Measurements from ENCODE around the gene ITGA1.

ITGA1 gene

DNA sequence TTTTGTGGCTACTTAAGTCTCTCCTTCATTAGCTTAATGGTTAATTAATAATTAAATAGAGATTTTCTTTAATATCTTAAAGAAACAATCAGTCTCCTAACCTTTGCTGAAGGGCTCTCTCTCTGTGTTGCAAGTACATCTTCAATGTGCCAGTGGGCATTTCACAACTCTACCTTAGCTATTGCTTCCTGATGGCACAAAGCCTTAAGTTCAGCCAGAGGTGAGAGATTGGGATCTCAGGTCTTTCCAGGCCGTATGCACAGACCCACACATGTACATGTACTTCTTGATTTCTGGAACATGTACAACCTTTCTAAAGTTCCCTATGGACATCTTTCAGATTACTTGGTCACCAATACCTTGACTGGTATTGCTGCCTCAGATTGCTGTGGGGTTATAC lies 8.9 kb upstream of the ITGA1 start:
- DNase-seq: no peak
- Mint-ChIP-seq H3K36me3 (ENCODE audit: insufficient read depth) (no peaks in the 10 kb centered on the region), H3K4me3 (no peak overlapping the region), H3K9me3 (peaks cover 0 to 8% of the 10 kb centered on the region in 2 donors), H3K4me1 (ENCODE audit: low read depth in 2 of 2) (peaks cover 17 to 22% of the 10 kb centered on the region in 2 donors), H3K27ac (no peak overlapping the region), H3K27me3 (no peaks in the 10 kb centered on the region)
- no peak for ATAC-seq (replicated peaks)

DNA sequence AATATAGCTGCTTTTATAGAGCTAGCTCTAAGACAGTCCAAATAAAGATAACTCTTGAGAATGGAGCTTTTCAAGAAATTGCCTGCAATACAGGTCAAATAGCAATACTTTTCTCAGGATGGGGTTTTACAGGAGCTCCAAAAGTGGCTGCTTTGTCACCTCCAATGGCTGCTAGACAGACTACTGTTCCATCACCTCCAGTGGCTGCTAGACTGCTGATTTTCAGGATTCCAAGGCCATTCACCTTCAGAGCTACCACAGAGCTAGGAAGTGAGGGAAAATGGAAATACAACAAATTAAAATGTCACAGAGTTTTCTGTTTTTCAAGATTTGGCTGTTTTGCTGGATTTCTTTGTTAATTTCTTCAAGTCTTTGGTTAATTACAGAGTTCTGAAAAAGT lies 8.5 kb upstream of the ITGA1 start:
- no peaks in the 10 kb centered on the region for H3K36me3 Mint-ChIP-seq (ENCODE audit: insufficient read depth)
- H3K9me3 Mint-ChIP-seq: peaks cover 0 to 8% of the 10 kb centered on the region in 2 donors
- H3K4me1 Mint-ChIP-seq (ENCODE audit: low read depth in 2 of 2): peaks cover 13 to 18% of the 10 kb centered on the region in 2 donors
- H3K27ac Mint-ChIP-seq: no peak overlapping the region
- no peak overlapping the region for H3K4me3 Mint-ChIP-seq
- H3K27me3 Mint-ChIP-seq: no peaks in the 10 kb centered on the region
- no peak for ATAC-seq (replicated peaks)
- DNase-seq: no peak

DNA sequence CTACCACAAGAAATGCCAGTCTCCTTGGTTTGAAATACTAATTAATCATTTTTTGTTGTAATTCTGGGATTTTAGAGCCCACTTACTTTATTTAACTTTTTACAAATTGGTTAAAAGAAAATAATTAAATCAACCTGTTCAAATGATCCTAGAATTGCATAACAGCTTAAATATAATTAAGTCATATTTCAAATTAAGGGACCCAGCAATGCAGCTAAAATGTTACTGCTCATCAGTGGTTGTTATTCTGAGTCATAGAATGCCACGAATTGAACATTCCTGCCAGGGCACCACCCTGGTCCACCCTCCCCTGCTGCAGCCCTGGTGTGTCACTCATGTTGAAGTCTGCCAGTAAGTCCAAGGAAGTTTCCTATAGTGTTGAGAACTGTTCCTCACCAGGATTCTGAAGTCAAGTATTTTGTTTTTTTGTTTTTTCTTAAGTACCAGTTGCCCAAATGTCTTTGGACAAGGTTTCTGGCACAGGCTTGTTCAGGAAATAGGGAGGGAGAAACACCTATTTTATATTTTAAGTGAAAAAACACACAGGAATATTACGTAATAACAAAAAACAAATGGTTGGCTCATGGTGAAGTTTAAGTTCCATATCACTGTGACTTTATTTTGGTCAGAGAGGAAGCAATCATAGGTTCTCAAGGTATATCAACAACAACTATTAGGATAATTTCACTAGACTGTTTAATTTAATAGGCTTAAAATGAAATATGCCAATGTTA lies 4.3 kb upstream of the ITGA1 start:
- Mint-ChIP-seq H3K9me3 (no peaks in the 10 kb centered on the region), H3K27me3 (peaks cover 0 to 10% of the 10 kb centered on the region in 2 donors), H3K4me1 (ENCODE audit: low read depth in 2 of 2) (peaks cover 10 to 15% of the 10 kb centered on the region in 2 donors), H3K4me3 (no peak overlapping the region), H3K36me3 (ENCODE audit: insufficient read depth) (no peaks in the 10 kb centered on the region), H3K27ac (no peak overlapping the region)
- no peak for ATAC-seq (replicated peaks)
- DNase-seq: no peak

DNA sequence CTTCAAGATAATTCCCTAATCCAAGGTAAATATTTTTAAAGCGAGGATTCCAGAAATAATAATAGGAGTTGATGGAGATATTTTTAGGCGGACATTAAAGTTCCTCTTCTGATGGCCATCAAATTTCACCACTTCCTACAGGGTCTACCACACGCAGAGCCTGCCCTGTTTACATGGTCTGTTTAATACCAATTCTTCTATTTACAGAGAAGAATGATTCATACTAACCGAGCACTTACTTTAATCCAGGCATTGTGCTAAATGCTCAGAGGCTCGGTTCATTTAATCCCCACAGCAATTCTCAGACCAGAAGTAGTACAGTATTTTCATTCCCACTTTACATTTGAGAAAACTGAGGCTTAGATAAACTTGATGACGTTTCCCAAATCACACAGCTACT lies 3.0 kb upstream of the ITGA1 start:
- Mint-ChIP-seq H3K4me1 (ENCODE audit: low read depth in 2 of 2) (peaks cover 10 to 15% of the 10 kb centered on the region in 2 donors), H3K4me3 (no peak overlapping the region), H3K9me3 (no peaks in the 10 kb centered on the region), H3K27ac (no peak overlapping the region), H3K36me3 (ENCODE audit: insufficient read depth) (no peaks in the 10 kb centered on the region), H3K27me3 (peaks cover 0 to 10% of the 10 kb centered on the region in 2 donors)
- no peak for DNase-seq
- no peak for ATAC-seq (replicated peaks)

DNA sequence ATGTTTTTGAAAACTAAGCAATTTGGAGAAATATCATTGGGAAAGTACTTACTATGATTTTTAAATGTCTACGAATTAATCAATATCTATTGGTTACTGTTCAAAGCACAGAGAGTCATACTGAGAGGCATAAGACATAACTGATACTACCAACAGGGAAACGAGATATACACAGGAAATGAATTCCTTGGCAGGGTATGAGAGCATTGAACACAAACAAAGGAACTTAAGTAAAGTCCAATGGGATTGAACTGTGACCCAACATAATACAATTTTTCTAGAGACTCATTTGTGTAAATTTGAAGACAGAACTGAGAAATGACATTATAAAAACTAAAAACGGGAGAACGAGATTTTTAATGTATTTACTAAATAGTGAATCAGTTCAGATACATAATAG lies 1.3 kb upstream of the ITGA1 start:
- Mint-ChIP-seq H3K27ac (peak overlapping the region in 1 of 2 donors; percentile 38), H3K36me3 (ENCODE audit: insufficient read depth) (no peaks in the 10 kb centered on the region), H3K27me3 (peaks cover 0 to 10% of the 10 kb centered on the region in 2 donors), H3K4me1 (ENCODE audit: low read depth in 2 of 2) (peaks cover 9 to 22% of the 10 kb centered on the region in 2 donors), H3K9me3 (no peaks in the 10 kb centered on the region), H3K4me3 (peak overlapping the region; percentile 15 to 34)
- ATAC-seq (replicated peaks): no peak
- DNase-seq: no peak

DNA sequence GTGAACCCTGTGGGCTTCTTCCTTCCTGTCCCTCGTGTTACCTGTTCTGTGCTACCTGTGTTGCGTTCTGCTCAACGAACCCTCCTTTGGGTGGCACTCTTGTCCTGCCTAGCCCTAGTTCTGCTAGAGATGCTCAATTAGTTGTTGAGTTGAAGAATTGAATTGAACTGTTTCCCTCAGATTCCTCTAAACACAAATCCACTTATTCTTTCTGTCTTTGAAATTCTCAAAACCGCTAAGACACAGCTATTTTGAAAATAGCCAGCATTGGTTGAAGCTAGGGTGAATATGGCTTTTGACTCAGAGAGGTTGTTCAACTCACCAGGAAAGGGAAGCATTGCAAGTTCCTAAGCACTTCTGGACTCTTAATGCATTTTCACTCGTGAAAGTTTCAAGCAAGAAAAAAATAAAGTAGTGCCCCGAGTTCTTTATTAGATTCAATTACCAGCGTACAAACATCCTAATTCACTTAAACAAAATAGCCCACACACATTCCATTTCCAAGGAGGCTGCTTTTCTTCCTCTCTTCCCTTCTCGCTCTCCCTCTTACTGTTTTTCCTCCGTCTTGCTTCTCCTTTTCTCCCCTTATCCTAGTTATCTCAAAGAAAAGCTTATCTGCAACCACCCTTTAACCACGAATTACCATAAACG lies 642 bp upstream of the ITGA1 start:
- Mint-ChIP-seq H3K4me3 (peak overlapping the region; percentile 90 to 92), H3K27me3 (peaks cover 0 to 10% of the 10 kb centered on the region in 2 donors), H3K9me3 (no peaks in the 10 kb centered on the region), H3K36me3 (ENCODE audit: insufficient read depth) (no peaks in the 10 kb centered on the region), H3K4me1 (ENCODE audit: low read depth in 2 of 2) (peaks cover 9 to 22% of the 10 kb centered on the region in 2 donors), H3K27ac (peak overlapping the region in 1 of 2 donors; percentile 38)
- DNase-seq: peak in 1 of 3 experiments; percentile 18
- peak; percentile 53 for ATAC-seq (replicated peaks)

DNA sequence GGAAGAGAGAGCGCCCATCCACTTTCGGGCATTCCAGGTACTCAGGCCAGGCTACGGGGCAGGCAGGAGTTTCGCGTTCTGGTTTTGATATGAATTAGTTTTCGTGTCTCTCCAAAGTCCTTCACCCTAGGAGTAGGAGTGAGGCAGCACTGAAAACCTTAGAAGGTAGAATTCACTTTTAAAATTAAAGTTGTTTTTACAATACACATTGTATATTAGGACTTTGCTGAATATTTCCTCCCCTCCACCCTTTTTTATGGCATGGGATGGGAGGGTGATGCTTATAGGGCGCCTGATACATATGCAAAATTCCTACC lies 747 bp downstream of the ITGA1 start:
- Mint-ChIP-seq H3K4me1 (ENCODE audit: low read depth in 2 of 2) (peaks cover 9 to 22% of the 10 kb centered on the region in 2 donors), H3K27me3 (peaks cover 0 to 10% of the 10 kb centered on the region in 2 donors), H3K36me3 (ENCODE audit: insufficient read depth) (no peaks in the 10 kb centered on the region), H3K9me3 (no peaks in the 10 kb centered on the region), H3K27ac (no peak overlapping the region), H3K4me3 (peak overlapping the region; percentile 90 to 92)
- ATAC-seq (replicated peaks) (no peak), DNase-seq (no peak)

DNA sequence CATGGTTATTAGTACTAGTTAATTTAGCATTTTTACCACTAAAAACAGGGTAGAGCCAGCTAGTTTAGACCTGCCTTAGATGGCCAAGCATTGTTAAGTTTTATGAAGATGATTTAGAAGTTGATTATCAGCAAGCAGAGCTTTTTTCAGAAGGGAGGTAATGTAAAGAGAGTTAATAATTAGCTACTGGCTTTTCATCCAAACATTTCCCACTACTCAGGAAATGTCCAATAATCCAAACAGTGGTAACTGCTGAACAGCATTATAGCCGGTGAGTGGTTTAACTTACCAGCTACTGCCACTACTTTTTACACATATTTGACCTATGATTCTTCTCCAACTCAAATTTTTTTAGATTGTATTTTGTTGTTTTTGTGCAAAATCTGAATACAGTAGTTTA lies 1.7 kb downstream of the ITGA1 start:
- peaks cover 0 to 10% of the 10 kb centered on the region in 2 donors for H3K27me3 Mint-ChIP-seq
- DNase-seq: no peak
- H3K4me1 Mint-ChIP-seq (ENCODE audit: low read depth in 2 of 2): peaks cover 9 to 22% of the 10 kb centered on the region in 2 donors
- peak overlapping the region in 1 of 2 donors; percentile 44 for H3K27ac Mint-ChIP-seq
- H3K4me3 Mint-ChIP-seq: peak overlapping the region in 1 of 2 donors; percentile 90
- H3K36me3 Mint-ChIP-seq (ENCODE audit: insufficient read depth): no peaks in the 10 kb centered on the region
- H3K9me3 Mint-ChIP-seq: no peaks in the 10 kb centered on the region
- no peak for ATAC-seq (replicated peaks)

DNA sequence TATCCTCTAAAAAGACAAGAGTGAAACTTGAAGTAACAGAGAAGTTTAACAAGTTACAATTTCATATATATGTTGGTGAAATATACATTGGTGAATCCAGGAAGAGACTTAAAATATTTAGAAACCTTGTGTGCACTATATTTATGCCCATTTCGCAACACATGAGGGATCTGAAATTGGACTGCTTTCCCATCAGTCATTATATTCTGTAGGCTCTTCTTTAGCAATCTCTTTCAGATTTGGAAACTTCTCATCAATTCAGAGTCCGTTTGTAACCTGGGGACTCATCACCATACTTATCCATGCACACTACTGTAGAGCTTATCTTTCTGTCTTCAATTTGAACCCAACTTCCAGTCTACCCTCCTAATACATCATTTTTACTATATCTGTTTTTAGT lies 2.1 kb downstream of the ITGA1 start:
- no peak for DNase-seq
- Mint-ChIP-seq H3K4me3 (peak overlapping the region in 1 of 2 donors; percentile 90), H3K27ac (peak overlapping the region in 1 of 2 donors; percentile 36), H3K4me1 (ENCODE audit: low read depth in 2 of 2) (peaks cover 9 to 22% of the 10 kb centered on the region in 2 donors), H3K9me3 (no peaks in the 10 kb centered on the region), H3K27me3 (peaks cover 0 to 10% of the 10 kb centered on the region in 2 donors), H3K36me3 (ENCODE audit: insufficient read depth) (no peaks in the 10 kb centered on the region)
- ATAC-seq (replicated peaks): no peak

DNA sequence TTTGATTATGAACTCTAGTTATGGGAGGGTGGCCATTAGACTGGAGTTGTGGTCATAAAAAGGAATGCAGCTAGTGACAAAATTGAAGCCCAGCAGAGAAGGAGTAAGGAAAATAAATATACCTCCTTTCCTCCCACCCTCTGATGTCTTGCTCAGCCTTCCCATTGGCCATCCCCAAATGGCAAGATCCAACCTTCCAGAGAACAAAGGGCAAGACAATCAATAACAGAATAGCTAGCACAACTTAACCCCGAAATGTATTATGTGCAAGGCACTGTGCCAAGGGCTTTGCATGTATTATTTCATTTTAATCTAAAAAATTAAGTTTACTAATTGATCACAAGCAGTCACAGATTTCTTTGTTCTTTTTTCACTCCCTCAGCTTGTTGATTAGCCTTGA lies 3.6 kb downstream of the ITGA1 start:
- Mint-ChIP-seq H3K4me1 (ENCODE audit: low read depth in 2 of 2) (peaks cover 9 to 22% of the 10 kb centered on the region in 2 donors), H3K9me3 (no peaks in the 10 kb centered on the region), H3K4me3 (no peak overlapping the region), H3K27me3 (peaks cover 0 to 8% of the 10 kb centered on the region in 2 donors), H3K27ac (no peak overlapping the region), H3K36me3 (ENCODE audit: insufficient read depth) (no peaks in the 10 kb centered on the region)
- DNase-seq (no peak), ATAC-seq (replicated peaks) (no peak)

DNA sequence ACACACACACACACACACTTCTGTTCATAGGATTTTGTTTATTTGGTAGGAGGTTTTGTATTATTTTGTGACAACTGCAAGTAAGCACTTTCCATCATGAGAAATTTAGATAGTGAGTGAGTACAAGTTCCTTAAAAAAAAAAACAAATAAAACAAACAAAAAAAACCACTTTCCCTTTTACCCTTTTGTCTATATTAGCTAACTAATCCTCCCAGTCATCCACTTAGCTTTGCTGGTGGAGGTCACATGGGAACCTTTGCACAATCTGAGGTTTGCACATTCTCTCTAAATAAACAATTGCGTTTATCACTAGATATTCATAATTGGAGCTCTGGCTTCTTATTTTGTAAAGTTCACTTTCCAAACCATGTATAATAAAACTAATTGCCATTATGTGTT lies 6.8 kb downstream of the ITGA1 start:
- ATAC-seq (replicated peaks) (no peak), DNase-seq (no peak)
- Mint-ChIP-seq H3K9me3 (no peaks in the 10 kb centered on the region), H3K27ac (no peak overlapping the region), H3K27me3 (no peaks in the 10 kb centered on the region), H3K4me1 (ENCODE audit: low read depth in 2 of 2) (peaks cover 10 to 17% of the 10 kb centered on the region in 2 donors), H3K36me3 (ENCODE audit: insufficient read depth) (peaks cover 5% of the 10 kb centered on the region), H3K4me3 (no peak overlapping the region)

DNA sequence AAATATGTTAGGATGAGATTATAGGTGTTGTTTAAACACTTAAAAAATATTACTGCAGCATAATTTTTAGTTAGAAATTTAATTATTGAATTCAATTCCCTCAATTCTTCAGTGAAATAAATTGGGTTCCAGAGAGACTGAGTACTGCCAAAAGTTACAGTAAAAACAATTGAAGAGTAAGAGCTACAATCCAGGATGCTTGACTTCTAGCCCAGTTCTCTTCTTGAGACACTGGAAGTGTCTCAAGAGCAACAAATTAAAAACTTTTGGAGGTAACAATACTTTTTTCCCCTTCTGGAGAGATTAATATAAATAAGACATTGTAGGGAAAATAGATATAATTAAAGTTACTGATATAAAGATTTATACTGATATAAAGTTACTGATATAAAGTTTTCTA lies 8.3 kb downstream of the ITGA1 start:
- Mint-ChIP-seq H3K36me3 (ENCODE audit: insufficient read depth) (peaks cover 16% of the 10 kb centered on the region), H3K27ac (no peak overlapping the region)

DNA sequence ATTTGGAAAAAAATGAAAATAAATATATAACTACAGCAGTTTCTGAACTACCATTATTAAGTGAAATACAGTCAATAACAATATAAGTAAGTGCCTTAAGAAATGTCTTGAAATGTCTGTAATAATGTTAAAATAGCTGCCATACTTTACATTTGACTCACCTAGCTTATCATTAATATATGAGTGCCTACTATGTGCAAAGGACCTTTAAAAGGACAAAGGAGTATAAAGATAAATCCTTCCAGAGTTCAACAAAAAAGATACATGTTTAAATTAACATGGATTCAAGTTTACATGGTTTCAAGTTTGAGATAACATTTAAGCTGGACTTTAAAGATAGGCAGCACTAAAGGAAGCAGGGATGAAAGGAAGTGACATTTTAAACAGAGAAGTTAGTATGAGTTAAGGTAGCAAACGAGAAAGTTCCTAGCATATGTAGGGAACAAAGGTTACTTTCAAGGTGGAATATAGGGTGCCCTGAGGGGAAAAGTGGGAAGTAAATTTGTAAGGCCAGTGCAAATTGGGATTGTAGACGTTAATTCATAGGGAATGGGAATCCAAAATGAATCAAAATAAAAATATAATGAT lies 8.9 kb downstream of the ITGA1 start:
- Mint-ChIP-seq H3K9me3 (no peaks in the 10 kb centered on the region), H3K4me3 (no peak overlapping the region), H3K4me1 (ENCODE audit: low read depth in 2 of 2) (peaks cover 20 to 31% of the 10 kb centered on the region in 2 donors), H3K27ac (no peak overlapping the region), H3K36me3 (ENCODE audit: insufficient read depth) (peaks cover 22% of the 10 kb centered on the region), H3K27me3 (no peaks in the 10 kb centered on the region)
- DNase-seq (no peak), ATAC-seq (replicated peaks) (no peak)

More for the DNA sequence above, 8.3 kb downstream of the ITGA1 start:
- peaks cover 15 to 25% of the 10 kb centered on the region in 2 donors for H3K4me1 Mint-ChIP-seq (ENCODE audit: low read depth in 2 of 2)
- DNase-seq: no peak
- H3K4me3 Mint-ChIP-seq: no peak overlapping the region
- no peaks in the 10 kb centered on the region for H3K9me3 Mint-ChIP-seq
- ATAC-seq (replicated peaks): no peak
- H3K27me3 Mint-ChIP-seq: no peaks in the 10 kb centered on the region

DNA sequence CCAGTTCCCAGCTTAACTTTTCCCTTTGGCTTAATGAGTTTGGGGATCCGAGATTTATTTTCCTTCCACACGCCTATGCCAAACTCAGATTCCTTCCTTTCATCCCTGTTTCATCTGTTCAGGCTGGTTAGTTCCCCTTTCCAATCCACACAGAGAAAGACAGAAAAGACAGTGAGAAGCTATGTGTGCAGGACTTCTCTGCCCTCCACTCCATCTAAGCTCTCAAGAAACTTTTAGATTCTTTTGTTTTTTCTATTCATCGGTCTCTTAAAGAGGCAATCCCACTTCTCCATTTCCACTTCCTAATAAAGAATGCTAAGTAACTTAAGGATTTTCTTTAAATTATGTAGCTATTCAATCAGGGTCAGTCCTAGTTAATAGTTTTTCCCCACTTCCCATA lies 11.2 kb downstream of the ITGA1 start:
- H3K4me3 Mint-ChIP-seq: peak overlapping the region; percentile 94 to 97
- no peak for DNase-seq
- H3K4me1 Mint-ChIP-seq (ENCODE audit: low read depth in 2 of 2): peaks cover 29 to 35% of the 10 kb centered on the region in 2 donors
- peaks cover 26% of the 10 kb centered on the region for H3K36me3 Mint-ChIP-seq (ENCODE audit: insufficient read depth)
- no peak for ATAC-seq (replicated peaks)
- H3K27ac Mint-ChIP-seq: peak overlapping the region; percentile 95 to 96
- H3K27me3 Mint-ChIP-seq: no peaks in the 10 kb centered on the region
- no peaks in the 10 kb centered on the region for H3K9me3 Mint-ChIP-seq
